Fibroblast of upper back skin (primary cell): ENCODE results near the gene HOXC11.
A peak's percentile ranks its signal among the peaks of the same experiment; 100 is the strongest.

Experiments
- DNase-seq: peaks from one replicate; pipeline ENCODE4 v3.0.0-alpha.2; 2013

HOXC11 gene

GRCh38 chr12:53987787-53988230, 14.9 kb downstream of the HOXC11 start:
- DNase-seq: no peak

GRCh38 chr12:53988541-53989226, 15.8 kb downstream of the HOXC11 start:
- DNase-seq: no peak

GRCh38 chr12:53989227-53990113, 16.5 kb downstream of the HOXC11 start:
- DNase-seq: peak; percentile 63

GRCh38 chr12:53990311-53991076, 17.6 kb downstream of the HOXC11 start:
- DNase-seq: no peak

GRCh38 chr12:53991077-53991460, 18.1 kb downstream of the HOXC11 start:
- peak; percentile 54 for DNase-seq

- DNase-seq: no peak
Observed at GRCh38 chr12:53992377-53992889, 19.5 kb downstream of the HOXC11 start.

- DNase-seq: no peak
Observed at GRCh38 chr12:53993162-53994008, 20.5 kb downstream of the HOXC11 start.

- no peak for DNase-seq
Observed at GRCh38 chr12:53994009-53994263, 21.0 kb downstream of the HOXC11 start.

GRCh38 chr12:53994264-53995001, 21.5 kb downstream of the HOXC11 start:
- no peak for DNase-seq

- DNase-seq: no peak
Observed at GRCh38 chr12:53995002-53995377, 22.1 kb downstream of the HOXC11 start.

GRCh38 chr12:53995378-53996239, 22.7 kb downstream of the HOXC11 start:
- peak; percentile 60 for DNase-seq

- DNase-seq: no peak
Observed at GRCh38 chr12:53996240-53997203, 23.6 kb downstream of the HOXC11 start.

- no peak for DNase-seq
Observed at GRCh38 chr12:53997204-53998109, 24.5 kb downstream of the HOXC11 start.

GRCh38 chr12:53998110-53998899, 25.4 kb downstream of the HOXC11 start:
- DNase-seq: no peak

GRCh38 chr12:53998900-53999236, 25.9 kb downstream of the HOXC11 start:
- DNase-seq: no peak

- DNase-seq: peak; percentile 89
Observed at GRCh38 chr12:53999559-54000115, 26.7 kb downstream of the HOXC11 start.
